GM18909 (cell line): ENCODE measurements around the gene ZDHHC7.

Experiments
- ATAC-seq: cut with Tn5 transposase; IDR thresholded peaks from one replicate; pipeline ENCODE4 v1.9.1; 2021; ENCODE audit warnings: mild to moderate bottlenecking; ENCODE audit not compliant: unreplicated experiment, poor library complexity

ZDHHC7 gene

DNA sequence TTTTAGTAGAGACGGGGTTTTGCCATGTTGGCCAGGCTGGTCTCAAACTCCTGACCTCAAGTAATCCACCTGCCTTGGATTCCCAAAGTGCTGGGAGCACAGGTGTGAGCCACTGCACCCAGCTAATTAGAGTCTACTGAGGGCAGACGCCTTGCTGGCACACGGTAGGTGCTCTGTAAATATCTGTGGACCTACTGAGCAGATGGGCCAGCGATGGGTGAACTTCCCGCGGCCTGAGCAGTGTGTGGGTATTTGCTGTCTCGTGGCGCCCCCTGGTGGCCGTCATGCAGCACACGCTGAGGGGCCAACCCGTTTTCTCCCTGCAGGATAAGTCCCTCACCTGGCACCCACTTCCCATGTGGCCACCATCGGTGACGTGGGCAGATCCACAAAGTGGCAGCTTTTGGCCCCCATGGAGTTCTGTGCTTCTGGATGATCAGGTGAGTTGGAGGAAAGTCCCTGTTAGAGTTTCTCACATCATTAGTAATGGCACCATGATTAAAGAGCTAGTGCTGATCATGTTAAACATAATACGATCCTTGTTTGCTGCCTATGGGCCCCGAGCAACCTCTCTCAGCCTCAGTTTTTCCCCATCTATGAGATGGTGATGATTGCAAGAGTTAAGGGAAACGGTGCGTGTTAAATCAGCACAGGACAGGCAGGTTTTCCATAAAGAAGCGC lies 40.7 kb downstream of the ZDHHC7 start:
- no peak for ATAC-seq

DNA sequence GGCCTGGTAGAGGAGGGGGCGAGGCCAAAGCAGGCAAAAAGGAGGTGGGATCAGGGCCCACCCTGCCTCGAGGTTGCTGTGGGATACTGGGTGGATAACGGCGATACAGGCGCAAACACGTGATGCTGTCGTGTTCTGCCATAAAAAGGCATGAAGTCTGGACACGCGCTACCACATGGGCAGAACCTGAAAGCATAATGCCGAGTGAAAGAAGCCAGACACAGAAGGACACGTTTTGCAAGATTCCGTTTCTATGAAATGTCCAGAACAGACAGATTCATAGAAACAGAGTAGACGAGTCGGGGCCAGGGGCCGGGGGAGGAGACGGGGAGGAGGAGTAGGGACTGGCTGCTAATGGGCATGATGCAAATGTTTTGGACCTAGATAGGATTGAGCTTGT lies 43.5 kb downstream of the ZDHHC7 start:
- ATAC-seq = no peak

DNA sequence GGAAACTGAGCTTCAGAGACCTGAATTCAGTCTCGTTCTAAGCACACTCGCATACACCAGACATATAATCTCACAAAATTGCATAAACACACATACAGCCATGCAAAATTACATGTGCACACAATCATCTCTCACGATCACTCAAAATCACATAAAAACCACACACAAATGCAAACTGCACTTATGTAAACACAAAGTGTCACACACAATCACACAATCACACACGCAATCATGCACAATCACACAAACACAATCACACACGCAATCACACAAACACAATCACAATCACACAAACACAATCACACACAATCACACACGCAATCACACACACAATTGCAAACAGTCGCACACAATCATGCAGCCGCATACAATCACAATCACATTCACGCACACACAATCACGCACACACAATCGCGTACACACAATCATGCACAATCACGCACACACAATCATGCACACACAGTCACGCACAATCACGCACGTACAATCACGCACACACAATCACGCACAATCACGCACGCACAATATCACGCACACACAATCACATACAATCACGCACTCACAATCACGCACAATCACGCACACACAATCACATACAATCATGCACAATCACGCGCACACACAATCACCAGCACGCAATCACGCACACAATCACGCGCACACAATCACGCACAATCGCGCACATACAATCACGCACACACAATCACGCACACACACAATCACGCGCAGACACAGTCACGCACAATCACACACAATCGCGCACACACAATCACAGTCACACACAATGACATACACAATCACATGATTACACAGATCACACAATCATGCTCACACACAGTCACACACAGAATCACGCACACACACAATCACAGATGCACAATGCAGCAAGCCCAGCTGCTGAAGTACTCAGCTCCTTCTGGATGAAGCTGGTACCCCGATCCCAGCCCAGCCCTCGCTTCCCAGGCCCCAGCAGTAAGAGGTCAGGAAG lies 45.6 kb downstream of the ZDHHC7 start:
- ATAC-seq = no peak

DNA sequence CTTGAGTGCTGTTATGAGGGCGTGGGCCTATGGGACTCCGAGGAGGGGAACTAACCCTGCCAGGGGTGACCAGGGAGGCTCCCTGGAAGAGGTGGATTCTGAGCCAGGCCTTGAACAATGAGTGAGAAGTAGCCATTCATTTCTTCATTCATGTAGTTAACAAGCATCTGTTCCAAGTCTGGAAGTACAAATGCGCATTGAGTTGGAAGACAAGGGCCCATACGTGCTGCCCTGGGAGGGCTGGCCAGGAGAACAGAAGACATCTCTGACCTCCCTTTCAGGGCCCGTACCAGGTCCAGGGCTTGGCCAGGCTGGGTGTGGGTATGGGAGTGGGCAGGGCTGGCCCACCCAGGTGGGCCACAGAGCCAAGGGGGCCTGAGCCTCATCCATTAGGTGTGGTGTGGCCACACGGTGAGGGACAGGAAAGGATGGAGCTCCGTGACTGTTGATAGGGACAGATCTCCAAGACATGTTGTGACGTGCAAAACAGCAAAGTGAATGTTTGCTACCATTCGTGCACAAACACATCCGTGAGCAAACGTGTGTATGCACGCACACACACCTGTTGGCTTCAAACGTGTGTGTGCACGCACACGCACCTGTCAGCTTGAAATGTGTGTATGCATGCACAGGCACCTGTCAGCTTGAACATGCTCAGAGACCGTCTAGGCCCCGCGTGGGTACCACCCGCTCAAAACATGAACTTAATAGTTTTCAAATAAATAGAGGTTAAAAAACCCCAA lies 46.8 kb downstream of the ZDHHC7 start:
- no peak for ATAC-seq

DNA sequence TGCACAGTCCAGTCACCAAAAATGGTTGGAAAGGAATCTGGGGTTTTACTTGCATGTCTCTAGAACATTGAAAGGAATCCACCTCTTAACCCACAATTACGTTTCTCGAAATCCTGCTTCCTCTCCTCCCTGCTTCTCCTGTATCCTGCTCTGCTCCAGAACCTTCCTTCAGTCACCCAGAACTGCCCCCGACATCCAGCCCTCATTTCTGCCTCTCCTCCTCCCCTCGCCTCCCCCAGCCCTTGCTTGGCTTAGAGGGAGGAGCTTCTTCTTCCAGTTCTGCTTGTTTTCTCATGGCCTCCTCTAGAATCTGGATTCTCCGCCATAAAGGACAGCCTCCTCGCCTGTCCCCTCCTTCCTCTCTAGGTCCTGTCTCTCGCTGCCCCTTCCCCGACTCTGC lies 48.3 kb downstream of the ZDHHC7 start:
- no peak for ATAC-seq

DNA sequence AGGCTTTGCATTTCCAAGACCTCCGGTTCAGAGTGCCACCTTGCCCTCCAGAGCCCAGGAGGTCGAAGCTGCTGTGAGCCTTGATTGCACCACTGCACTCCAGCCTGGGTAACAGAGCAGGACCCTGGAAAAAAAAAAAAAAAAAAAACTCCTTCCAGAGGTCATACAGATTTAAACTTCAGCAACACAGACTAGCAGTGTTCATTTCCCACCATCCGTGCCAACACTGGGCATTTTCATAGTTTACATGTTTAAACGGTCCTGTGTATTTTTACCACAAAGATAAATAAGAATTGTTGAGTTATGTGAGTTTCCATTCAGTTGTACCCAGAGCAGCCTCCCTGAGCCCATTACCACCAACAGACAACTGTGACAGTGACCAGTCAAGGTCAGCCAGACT lies 50.4 kb downstream of the ZDHHC7 start:
- no peak for ATAC-seq

DNA sequence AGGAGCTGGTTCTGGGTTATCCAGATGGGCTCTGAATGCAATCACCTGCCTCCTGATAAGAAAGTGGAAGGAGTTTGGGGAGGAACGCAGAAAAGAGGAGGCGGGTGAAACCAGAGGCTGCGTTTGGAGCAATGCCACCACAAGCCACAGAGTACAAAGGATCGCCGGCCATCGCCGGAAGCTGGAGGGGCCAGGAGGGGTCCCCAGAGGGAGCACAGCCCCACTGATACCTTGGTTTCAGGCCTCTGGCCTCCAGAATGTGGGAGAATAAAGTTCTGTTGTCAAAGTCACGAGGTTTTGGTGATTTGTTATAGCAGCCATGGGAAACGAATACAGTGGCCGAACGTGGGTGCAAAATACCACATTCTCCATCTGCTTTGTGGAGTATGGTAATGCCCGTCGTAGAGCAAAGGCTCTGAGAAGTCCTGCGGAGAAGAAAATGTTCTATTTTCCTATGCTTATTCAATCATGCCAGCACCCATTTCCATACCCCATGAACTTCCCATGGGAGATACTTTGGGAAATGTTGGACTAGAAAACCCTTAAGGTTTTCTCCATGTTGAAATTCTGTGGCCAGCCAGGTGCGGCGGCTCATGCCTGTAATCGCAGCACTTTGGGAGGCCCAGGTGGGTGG lies 51.4 kb downstream of the ZDHHC7 start:
- no peak for ATAC-seq

DNA sequence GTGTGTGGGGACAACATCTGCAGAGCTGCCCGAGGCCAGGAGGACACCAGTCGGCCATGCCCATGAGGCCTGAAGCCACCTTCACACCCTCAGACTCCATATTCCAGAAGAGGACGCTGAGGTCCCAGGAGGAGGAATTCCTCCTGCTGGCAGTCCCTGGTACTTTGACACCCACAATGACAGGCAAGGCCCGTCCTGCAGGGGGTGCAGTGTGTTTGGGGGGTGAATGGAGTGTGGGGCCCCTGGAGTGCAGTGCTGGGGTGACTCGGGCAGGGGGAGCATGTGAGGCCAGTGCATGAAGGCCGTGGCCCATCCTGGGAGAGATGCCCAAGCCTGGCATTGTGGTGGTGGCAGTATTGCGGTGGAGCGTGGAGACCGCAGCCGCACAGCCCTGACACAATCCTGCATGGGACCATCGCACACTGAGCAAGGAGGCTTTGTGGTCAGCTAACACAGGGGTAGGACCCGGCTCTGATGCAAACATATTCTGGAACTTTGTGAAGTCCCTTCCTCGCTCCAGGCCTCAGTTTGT lies 52.2 kb downstream of the ZDHHC7 start:
- no peak for ATAC-seq

DNA sequence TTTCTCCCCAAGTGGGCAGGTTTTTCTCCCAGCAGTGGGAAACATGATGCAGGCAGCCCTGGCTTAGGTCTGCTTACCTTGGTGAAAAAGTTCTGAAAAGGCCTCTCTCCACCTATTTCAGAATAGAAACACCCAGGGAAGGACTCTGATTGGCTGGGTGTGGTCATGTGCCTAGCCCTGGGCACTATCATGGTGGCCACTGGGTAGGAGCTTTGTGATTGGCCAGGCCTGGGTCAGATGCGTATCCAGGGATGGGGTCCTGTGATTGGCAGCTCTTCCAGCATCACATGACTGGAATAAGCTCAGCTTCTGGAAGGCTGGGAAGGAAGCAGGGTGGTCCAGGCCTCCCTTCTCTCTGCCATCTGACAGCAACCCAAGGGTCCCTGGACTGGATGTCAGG lies 53.5 kb downstream of the ZDHHC7 start:
- no peak for ATAC-seq

DNA sequence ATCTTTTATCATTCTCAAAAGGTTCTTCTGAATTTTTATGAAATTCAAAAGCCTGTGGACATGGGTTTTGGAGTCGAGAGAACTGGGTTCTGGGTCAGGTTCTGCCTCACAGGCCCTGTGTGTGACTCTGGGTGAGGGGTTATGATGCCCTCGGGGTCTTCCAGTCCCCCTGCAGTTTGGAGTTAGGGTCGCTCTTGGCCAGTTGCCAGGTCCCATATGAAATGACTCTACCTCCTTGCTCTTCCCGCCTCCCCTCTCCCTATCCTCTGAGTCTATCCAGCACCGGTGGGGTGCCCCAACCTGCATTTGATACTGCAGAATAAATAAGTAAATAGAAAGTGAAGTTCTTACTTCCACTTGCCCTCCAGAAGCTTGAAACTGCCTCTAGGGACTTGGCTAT lies 54.1 kb downstream of the ZDHHC7 start:
- ATAC-seq = no peak

DNA sequence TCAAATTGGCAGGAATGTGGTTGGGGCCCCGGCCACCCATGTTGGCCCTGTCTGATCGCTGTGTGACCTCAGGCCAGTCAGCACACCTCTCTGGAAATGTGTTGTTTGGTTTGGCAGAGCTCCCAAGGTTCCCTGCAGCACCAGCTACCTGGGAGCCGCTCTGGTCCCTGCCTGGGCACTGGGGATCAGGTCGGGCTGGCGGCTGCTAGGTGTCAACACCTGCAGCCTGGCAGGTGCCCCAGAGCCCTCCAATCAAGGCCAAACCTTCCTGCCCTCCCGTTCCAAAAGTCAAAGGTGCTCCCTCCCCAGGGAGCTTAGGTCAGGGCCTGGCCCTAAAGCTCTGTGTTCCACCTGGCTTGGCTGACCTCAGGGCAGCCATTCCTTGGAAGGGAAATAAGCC lies 55.9 kb downstream of the ZDHHC7 start:
- no peak for ATAC-seq

DNA sequence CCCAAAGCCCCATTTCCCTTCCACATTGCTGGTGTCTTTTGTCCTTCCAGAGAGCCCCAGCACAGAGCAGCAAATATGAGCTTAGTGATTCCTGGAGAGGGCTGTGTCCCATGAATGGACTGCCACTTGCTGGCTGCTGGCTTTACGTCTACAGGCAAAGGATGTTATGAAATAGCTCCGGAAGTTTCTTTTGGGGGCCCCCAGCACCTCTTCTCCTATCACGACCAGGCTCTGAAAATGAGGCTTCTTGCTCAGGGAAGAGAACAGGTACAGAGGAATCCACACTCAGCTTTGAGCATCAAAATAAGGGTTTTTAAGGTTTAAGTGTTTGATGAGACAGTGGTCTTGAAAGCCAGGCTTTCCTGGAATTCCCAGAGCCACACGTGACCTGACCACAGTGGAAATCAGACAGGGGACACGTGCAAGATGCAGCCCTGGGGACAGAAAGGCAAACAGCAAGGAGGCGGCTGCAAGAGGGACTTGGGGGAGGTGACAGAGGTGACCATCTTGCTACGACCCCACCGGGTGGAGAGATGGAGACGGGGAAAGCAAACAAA lies 58.1 kb downstream of the ZDHHC7 start:
- ATAC-seq = no peak

DNA sequence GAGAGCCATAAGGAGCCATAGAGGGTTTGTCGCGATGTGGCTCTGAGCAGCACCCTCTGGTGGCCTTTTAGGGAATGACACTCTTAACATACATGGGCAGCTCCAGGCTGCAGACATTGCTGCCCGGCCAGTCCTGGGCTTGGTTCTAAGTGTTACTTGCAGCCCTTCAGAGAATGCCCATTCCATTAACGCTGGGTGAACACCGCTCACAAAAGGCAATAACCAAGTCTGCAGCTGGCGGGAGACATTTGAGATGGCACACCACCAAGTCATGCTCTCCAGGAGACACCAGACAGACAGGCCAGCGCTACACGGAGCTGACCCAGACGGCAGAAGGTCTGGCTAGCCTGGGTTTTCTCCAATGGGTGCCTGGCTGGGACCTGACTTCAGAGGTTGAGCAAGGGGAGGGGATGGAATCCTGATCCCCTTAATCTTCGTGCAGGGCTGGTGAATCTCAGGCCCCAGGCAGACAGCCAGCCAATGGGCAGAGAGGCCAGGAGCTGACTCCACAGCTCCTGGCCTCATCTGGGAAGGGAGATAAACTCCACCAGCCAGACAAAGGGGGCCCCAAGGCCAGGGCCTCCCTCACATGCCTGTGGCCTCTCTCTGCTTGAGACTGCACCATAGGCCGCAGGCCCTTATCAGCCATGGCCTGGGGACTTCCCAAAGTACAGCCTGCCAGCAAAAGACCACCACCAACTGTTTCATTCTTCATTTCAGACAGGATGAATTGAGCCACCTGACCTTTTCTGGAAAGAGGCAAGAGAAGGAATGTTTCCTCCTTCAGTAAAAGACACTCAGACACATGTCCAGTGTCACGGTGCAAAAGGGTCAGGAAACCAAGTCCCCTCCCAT lies 58.8 kb downstream of the ZDHHC7 start:
- peak; percentile 58 for ATAC-seq

DNA sequence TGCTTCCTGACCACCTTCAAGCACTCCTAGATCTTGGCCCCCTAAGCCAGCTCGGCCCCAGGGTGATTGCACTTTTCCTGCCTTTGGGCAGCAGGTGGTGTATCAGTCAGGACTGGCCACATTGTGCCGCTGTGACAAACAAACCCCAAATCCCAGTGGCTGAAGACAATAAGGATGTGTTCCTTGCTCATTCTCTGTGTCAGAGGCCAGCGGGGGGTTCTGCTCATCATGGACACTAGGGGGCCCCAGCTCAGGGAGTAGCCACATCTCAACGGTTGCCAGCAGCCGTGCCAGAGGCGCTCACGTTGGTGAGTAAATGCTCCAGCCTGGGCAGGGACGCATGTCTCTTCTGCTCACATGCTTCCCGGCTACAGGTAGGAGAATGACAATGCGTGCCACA lies 60.4 kb downstream of the ZDHHC7 start:
- ATAC-seq = no peak

DNA sequence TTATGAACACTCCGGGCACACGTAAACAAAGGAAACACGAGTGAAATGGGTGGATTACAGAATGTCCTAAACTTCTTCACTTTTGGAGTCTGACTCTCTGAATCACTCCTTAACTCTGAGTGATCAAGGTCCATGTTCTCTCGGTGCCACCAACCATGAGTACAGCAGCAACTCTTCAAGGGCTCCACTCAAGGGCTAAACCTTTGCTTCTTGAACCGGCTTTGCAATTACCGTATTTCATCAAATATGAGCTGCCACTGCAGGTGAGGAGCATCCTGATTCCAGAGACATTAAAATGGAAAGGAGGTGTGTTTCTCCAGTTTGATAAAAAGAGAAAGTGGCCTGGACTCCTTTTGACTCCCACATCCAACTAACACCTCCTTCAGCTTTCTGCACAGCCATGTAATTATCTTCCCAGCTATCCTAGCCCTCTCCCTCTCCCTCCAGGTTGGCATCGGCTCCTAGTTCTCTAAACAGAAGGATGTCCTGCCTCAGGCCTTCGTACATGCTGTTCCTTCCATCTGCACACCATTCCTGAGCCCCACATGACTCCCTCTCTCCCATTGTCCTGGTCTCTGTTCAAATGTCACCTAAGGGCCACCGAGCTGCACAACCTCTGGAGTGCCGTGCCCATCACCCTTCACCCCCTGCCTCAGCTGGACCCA lies 61.4 kb downstream of the ZDHHC7 start:
- ATAC-seq = no peak

DNA sequence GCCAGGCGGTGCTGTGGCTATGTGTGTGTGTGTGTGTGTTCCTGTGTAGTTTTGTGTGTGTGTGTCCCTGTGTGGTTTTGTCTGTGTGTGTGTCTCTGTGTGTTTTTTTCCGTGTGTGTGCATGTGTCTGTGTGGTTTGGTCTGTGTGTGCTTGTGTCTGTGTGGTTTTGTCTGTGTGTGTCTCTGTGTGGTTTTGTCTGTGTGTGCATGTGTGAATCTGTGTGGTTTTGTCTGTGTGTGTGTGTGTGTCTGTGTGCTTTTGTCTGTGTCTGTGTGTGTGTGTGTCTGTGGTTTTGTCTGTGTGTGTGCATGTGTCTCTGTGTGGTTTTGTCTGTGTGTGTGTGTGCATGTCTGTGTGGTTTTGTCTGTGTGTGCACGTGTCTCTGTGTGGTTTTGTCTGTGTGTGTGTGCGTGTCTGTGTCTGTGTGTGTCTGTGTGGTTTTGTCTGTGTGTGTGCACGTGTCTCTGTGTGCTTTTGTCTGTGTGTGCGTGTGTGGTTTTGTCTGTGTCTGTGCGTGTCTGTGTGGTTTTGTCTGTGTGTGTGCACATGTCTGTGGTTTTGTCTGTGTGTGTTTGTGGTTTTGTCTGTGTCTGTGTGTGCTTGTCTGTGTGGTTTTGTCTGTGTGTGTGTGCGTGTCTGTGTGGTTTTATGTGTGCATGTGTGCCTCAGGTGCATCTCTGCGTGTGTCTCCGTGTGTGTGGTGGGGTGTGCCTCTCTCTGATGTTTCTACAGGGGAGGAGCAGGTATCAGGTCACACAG lies 62.3 kb downstream of the ZDHHC7 start:
- ATAC-seq = no peak

DNA sequence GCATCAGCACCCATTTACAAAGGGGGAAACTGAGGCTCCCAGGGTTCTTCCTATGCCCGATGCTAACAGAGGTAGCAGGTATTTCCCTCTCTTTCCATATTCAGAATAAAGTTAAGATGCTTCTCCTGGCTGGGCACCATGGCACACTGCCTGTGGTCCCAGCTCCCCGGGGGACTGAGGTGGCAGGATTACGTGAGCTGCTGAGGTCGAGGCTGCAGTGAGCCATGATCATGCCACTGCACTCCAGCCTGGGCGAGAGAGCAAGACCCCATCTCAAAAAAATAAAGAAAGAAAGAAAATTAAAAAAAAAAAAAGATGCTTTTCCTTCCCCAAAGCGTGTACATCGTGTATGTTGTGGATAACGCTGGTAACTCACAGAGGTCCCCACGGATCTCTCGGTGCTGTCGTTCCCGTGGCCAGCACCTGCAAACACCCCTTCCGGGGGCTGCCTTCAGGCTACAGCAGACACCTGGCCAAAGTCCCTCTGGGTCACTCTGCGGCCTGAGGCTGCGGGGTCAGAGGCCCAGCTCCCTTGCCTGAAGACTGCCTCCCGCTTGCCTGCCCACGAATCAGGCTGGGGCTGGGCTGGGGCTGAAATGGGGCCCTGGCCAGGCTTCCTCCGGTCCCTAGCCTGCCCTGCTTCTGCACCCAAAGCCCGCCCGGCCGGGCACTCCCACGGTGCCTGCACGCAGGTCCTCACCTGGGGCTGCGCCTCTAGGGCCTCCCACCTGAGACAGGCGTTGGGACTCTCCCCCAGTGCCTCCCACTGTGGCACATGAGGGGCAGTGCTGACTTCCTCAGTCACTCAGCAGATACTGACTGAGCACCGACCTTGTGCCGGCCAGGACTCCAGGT lies 63.1 kb downstream of the ZDHHC7 start:
- ATAC-seq = no peak
